AG09319 (cell line): ENCODE results near the gene GRIA3.

Experiments
- DNase-seq: peaks from one replicate; pipeline ENCODE4 v3.0.0-alpha.2; 2010; ENCODE audit warnings: low read depth; ENCODE audit errors: extremely low read depth
- CTCF ChIP-seq: IDR thresholded peaks from 2 replicates; pipeline ENCODE4 v1.5.1; 2011; ENCODE audit warnings: low read depth, mild to moderate bottlenecking, inconsistent platforms, low read length, moderate library complexity

Gene GRIA3

GRCh38 chrX:123190096-123190495 is 6.0 kb downstream of the GRIA3 start:
- no peak for DNase-seq
- no peak for TF ChIP-seq CTCF

DNA sequence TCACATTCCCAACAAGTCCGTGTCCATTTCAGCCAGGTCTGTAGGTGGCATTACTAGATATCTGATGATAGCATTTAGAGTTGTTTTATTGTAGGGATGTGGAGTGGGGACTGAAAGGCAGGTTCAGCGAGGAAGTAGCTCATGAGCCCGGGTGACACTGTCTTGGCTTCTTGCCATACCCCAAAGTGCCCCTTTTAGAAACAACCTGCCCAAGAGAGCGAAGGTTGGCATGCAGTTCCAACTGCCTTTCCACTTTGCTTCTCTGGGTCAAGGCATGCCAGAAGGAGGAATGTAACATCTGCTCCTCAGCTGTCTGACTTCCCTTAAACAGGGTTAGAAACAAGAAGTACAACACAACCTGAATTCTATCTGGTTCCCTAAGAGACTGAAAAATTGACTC is 9.0 kb downstream of the GRIA3 start:
- DNase-seq, result no peak
- no peak for TF ChIP-seq CTCF

GRCh38 chrX:123199338-123199737 is 15.3 kb downstream of the GRIA3 start:
- no peak for DNase-seq
- TF ChIP-seq CTCF, result no peak

GRCh38 chrX:123201720-123202119 is 17.6 kb downstream of the GRIA3 start:
- DNase-seq, result no peak
- TF ChIP-seq CTCF, result no peak

DNA sequence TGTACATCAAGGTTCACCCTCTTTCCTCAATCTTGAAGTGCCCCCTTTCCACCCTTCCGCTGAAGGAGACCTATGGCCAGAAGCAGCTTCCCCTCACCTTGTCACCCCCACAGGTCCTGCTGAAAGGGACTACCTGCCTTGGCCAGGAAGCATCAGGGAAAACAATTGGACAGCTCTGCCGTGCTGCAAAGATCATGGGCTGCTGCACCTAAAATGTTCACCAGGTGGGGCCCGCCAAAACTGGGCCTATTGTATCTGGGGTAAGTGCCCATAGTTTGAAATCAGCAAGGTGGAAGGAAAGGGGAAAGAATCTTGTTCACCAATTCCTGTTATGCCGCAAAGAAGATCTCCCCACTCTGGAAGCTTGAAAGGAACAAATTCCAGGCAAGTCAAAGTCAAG is 18.4 kb downstream of the GRIA3 start:
- DNase-seq, result no peak
- TF ChIP-seq CTCF, result no peak

DNA sequence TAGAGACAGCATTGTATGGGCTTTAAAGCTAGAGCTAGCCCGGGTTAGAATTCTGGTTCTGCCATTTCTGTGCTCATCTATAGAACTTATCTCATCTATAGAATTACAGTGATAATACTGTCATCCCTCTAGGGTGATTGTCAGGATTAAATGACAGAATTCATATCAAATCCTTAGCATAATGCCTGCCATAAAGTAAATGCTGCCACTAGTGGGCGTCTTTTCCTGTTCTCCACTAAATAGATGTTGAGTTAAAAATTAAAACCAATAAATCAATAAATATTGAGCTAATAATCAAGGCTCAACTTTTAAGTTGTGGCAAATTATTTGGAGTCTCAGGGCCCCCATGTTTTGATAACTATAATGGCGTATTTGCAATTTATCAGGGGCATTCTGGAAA is 19.7 kb downstream of the GRIA3 start:
- no peak for TF ChIP-seq CTCF
- DNase-seq, result no peak

- no peak for TF ChIP-seq CTCF
- DNase-seq, result no peak
Measured at GRCh38 chrX:123206176-123206575, 22.1 kb downstream of the GRIA3 start.

DNA sequence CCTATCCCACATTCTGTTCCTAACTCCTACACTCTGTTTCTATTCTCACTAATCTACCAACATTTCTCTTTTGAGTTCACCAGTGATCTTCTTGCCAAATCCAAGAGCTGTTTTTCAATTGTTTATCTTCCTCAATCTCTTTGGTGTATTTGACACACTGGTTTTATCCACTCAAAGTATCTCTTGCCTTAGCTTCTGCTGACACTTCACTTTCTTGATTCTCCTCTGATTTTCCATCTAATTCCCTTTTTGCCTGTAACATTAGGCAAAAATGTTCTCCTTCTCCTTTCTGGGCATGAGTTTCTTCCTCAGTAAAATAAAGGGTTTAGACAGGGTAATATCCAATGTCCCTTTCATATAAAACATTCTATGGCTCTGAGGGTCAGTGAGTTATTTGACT is 26.2 kb downstream of the GRIA3 start:
- TF ChIP-seq CTCF, result no peak

More for the DNA sequence above, 26.2 kb downstream of the GRIA3 start:
- no peak for DNase-seq
